B cell (primary cell): ENCODE measurements around the gene NPR3. TPM values are rescaled to one million over a fixed set of nuclear protein-coding genes. Genes with fewer than 3 reads are reported as not detected.

Experiments used
- ATAC-seq: fragments of 200-7000 bp; cut with Tn5 transposase; one replicate; pipeline ENCODE4 v1.10.0; 2021; ENCODE audit warnings: low read depth, mild to moderate bottlenecking, moderate number of reproducible peaks, moderate library complexity
- CTCF ChIA-PET: fragments of 350-600 bp; sonication (Branson Sonifier 250); formaldehyde crosslinking; loops from one replicate; lab custom pipeline; 2021; ENCODE audit warnings: antibody characterized with exemption, inconsistent platforms; lab: Charles Lee
- POLR2A ChIA-PET: fragments of 350-600 bp; sonication (Branson Sonifier 250); formaldehyde crosslinking; loops from one replicate; lab custom pipeline; 2021; ENCODE audit warnings: antibody characterized with exemption; lab: Charles Lee
- DNase-seq: peaks from one replicate; pipeline ENCODE4 v3.0.0; 2013
- H2AFZ ChIP-seq: 2 replicates; pipeline ENCODE4 v1.6.1; 2012; ENCODE audit warnings: mild to moderate bottlenecking, low read depth, low read length; ENCODE audit not compliant: insufficient read depth, poor library complexity, severe bottlenecking
- H3K27ac ChIP-seq, 2 donors: 1 replicate in 1 of 2; 2 replicates in 1 of 2; pipeline ENCODE4 v1.5.1; 2012 to 2013; ENCODE audit warnings: low read length in 2 of 2, mild to moderate bottlenecking in 2 of 2, moderate library complexity in 1 of 2
- H3K27me3 ChIP-seq, 4 experiments: fragments of 200-600 bp in 1 of 4; sonication (generic) in 1 of 4; replicated peaks in 1 of 4; 1 replicate in 2 of 4; 2 replicates in 2 of 4; pipeline versions ENCODE4 v1.6.1 to v1.7.0; 2013 to 2016; ENCODE audit warnings: low read length in 3 of 4, mild to moderate bottlenecking in 2 of 4, mixed read lengths in 1 of 4, moderate library complexity in 1 of 4; ENCODE audit not compliant: insufficient read depth in 4 of 4, control insufficient read depth in 3 of 4; ENCODE audit errors: control extremely low read depth in 1 of 4
- H3K36me3 ChIP-seq, 2 experiments: replicated peaks in 1 of 2; 1 replicate in 1 of 2; 2 replicates in 1 of 2; pipeline versions ENCODE4 v1.6.1 to v1.7.1; 2013; ENCODE audit warnings: low read length in 1 of 2; ENCODE audit not compliant: insufficient read depth in 2 of 2, control insufficient read depth in 1 of 2; ENCODE audit errors: control extremely low read depth in 1 of 2, extremely low read depth in 1 of 2
- H3K4me1 ChIP-seq, 2 donors: fragments of 200-600 bp in 1 of 2; sonication (generic) in 1 of 2; 1 replicate in 1 of 2; 2 replicates in 1 of 2; pipeline versions ENCODE4 v1.5.1 to v1.6.1; 2013 to 2017; ENCODE audit warnings: low read length in 2 of 2; ENCODE audit not compliant: control insufficient read depth in 2 of 2, insufficient read depth in 2 of 2
- H3K4me2 ChIP-seq: replicated peaks from 2 replicates; pipeline ENCODE3; 2012; ENCODE audit warnings: mild to moderate bottlenecking, low read depth, low read length; ENCODE audit not compliant: poor library complexity, severe bottlenecking
- H3K4me3 ChIP-seq, 5 experiments: fragments of 200-600 bp in 1 of 5; sonication (generic) in 1 of 5; 1 replicate in 3 of 5; 2 replicates in 2 of 5; pipeline versions ENCODE4 v1.5.1 to v1.7.0; 2011 to 2016; ENCODE audit warnings: low read length in 4 of 5, mild to moderate bottlenecking in 4 of 5, low read depth in 2 of 5, control low read depth in 1 of 5, moderate library complexity in 1 of 5; ENCODE audit not compliant: insufficient read depth in 1 of 5; ENCODE audit errors: control extremely low read depth in 1 of 5, extremely low read depth in 1 of 5
- H3K79me2 ChIP-seq: fragments of 200-600 bp; sonication (generic); one replicate; pipeline ENCODE4 v1.6.0; 2016; ENCODE audit warnings: low read length; ENCODE audit not compliant: control insufficient read depth, insufficient read depth
- H3K9ac ChIP-seq: fragments of 200-600 bp; sonication (generic); 2 replicates; pipeline ENCODE4 v1.6.1; 2017; ENCODE audit warnings: mild to moderate bottlenecking, low read length, moderate library complexity
- H3K9me3 ChIP-seq, 3 donors: one replicate each; pipeline versions ENCODE4 v1.6.1 to v1.7.1; 2013; ENCODE audit warnings: low read length in 2 of 3; ENCODE audit not compliant: control insufficient read depth in 2 of 3, insufficient read depth in 1 of 3; ENCODE audit errors: control extremely low read depth in 1 of 3
- H4K20me1 ChIP-seq: 2 replicates; pipeline ENCODE4 v1.6.0; 2012; ENCODE audit warnings: mild to moderate bottlenecking, low read length; ENCODE audit not compliant: insufficient read depth, control insufficient read depth, poor library complexity, severe bottlenecking
- H3K27ac Mint-ChIP-seq: one replicate; pipeline ENCODE4 v1.8.0; 2021; ENCODE audit warnings: mixed read lengths
- H3K27me3 Mint-ChIP-seq: one replicate; pipeline ENCODE4 v1.8.0; 2021; ENCODE audit warnings: mixed read lengths
- H3K4me1 Mint-ChIP-seq: one replicate; pipeline ENCODE4 v1.8.0; 2021; ENCODE audit warnings: mixed read lengths
- H3K4me3 Mint-ChIP-seq: one replicate; pipeline ENCODE4 v1.8.0; 2021; ENCODE audit warnings: mixed read lengths
- H3K9me3 Mint-ChIP-seq: one replicate; pipeline ENCODE4 v1.8.0; 2022; ENCODE audit warnings: mixed read lengths; ENCODE audit not compliant: insufficient read depth
- EZH2 ChIP-seq: IDR thresholded peaks from 2 replicates; pipeline ENCODE4 v1.6.1; 2012; ENCODE audit warnings: borderline replicate concordance, low read depth, mild to moderate bottlenecking, moderate library complexity, low read length; ENCODE audit not compliant: insufficient read depth, poor library complexity, severe bottlenecking
- WGBS: methylation state at CpG from one replicate; pipeline ENCODE4 v1.1.5; 2013; ENCODE audit warnings: missing lambda C conversion rate; ENCODE audit not compliant: insufficient coverage; 5-methylcytosine and 5-hydroxymethylcytosine counted together
- intact Hi-C: fragments of 100-400 bp; cut with micrococcal nuclease; formaldehyde crosslinking; loops from one replicate; pipeline ENCODE4 v1.10.0; 2022
- polyA plus RNA-seq: library from polyadenylated mRNA; depleted of rRNA; stranded (reverse); fragments of >200 nt; gene quantifications from 2 replicates; pipeline ENCODE4 v1.2.3, GENCODE V29; 2012
- total RNA-seq, 2 donors: library from RNA; stranded (reverse); fragments of 120-200 nt in 1 of 2; gene quantifications; 1 replicate in 1 of 2; 2 replicates in 1 of 2; pipeline versions ENCODE4 v1.2.3 to v1.2.4, GENCODE V29; 2013 to 2022
- TF ChIP-seq, protein P1 (sequence below): fragments of 200-600 bp; IDR thresholded peaks from one replicate; pipeline ENCODE4 v1.8.0; 2022; ENCODE audit warnings: antibody characterized with exemption, mild to moderate bottlenecking

The NPR3 gene
- total and polyA plus RNA-seq, 2 donors (not counting 1 experiment from before 2014, with no cell fraction given), result not detected

DNA sequence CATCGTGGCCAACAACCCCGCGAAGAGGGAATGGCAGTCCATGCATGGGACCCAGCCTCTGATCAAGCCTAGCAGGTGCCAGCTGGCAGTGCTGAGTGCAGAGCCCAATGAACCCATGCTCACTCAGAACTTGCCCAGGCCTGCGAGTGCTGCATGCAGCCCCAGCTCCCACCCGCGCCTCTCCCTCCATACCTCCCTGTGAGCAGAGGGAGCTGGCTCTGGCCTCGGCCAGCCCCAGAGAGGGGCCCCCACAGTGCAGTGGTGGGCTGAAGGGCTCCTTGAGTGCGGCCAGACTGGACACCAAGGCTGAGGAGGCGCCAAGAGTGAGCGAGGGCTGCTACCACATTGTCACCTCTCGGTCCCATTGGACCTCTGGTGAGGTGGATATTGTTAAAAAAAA lies 32.6 kb upstream of the NPR3 start:
- H2AFZ ChIP-seq, result no peak overlapping the region
- Mint-ChIP-seq H3K27ac (no peak overlapping the region), H3K27me3 (peaks cover 4% of the 10 kb centered on the region), H3K4me1 (no peaks in the 10 kb centered on the region), H3K9me3 (peaks cover 3% of the 10 kb centered on the region), H3K4me3 (no peak overlapping the region)
- WGBS, result 100% methylated on average over 6 of the region's 11 CpGs
- DNase-seq, result no peak
- no peaks in the 10 kb centered on the region for H3K4me1 ChIP-seq
- H3K27me3 ChIP-seq, result no peaks in the 10 kb centered on the region
- H3K4me2 ChIP-seq, result no peak overlapping the region
- H3K27ac ChIP-seq, result no peak overlapping the region
- ChIA-PET CTCF (no interaction called here), POLR2A (no interaction called here)
- peaks cover 0 to 6% (median 0%) of the 10 kb centered on the region in 3 donors for H3K9me3 ChIP-seq
- no peak for TF ChIP-seq EZH2
- TF ChIP-seq, protein P1, sequence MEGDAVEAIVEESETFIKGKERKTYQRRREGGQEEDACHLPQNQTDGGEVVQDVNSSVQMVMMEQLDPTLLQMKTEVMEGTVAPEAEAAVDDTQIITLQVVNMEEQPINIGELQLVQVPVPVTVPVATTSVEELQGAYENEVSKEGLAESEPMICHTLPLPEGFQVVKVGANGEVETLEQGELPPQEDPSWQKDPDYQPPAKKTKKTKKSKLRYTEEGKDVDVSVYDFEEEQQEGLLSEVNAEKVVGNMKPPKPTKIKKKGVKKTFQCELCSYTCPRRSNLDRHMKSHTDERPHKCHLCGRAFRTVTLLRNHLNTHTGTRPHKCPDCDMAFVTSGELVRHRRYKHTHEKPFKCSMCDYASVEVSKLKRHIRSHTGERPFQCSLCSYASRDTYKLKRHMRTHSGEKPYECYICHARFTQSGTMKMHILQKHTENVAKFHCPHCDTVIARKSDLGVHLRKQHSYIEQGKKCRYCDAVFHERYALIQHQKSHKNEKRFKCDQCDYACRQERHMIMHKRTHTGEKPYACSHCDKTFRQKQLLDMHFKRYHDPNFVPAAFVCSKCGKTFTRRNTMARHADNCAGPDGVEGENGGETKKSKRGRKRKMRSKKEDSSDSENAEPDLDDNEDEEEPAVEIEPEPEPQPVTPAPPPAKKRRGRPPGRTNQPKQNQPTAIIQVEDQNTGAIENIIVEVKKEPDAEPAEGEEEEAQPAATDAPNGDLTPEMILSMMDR, result no peak
- H4K20me1 ChIP-seq, result no peaks in the 10 kb centered on the region
- no peak overlapping the region for H3K9ac ChIP-seq
- no peak for ATAC-seq
- H3K79me2 ChIP-seq, result no peaks in the 10 kb centered on the region
- intact Hi-C loops, result no loop called here
- H3K4me3 ChIP-seq, result no peak overlapping the region
- no peaks in the 10 kb centered on the region for H3K36me3 ChIP-seq

DNA sequence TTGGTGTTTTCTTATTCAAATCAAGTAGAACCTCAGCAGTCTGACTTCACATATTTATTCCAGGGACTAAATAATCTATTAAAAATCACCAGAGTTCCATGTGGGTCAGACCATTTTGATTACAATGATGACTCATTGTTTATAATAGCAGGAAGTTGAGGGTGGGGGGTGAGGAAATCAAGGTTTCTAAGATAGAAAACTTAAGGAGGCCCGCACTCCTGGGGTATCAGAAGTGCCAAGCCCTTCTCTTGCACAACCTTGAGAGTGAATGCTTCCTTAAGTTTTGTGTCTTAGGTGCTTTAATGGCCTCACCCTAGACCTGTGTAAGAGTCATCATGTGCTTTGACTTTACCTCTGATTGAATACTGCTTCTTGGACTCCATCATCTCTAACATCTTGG lies 31.9 kb upstream of the NPR3 start:
- TF ChIP-seq, protein P1, result no peak
- TF ChIP-seq EZH2, result no peak
- intact Hi-C loops, result no loop called here
- Histone ChIP-seq H3K27me3 (no peaks in the 10 kb centered on the region), H3K36me3 (no peaks in the 10 kb centered on the region), H3K4me2 (no peak overlapping the region), H2AFZ (no peak overlapping the region), H3K4me1 (no peaks in the 10 kb centered on the region), H3K79me2 (no peaks in the 10 kb centered on the region), H3K4me3 (no peak overlapping the region), H3K9me3 (peaks cover 0 to 7% (median 3%) of the 10 kb centered on the region in 3 donors), H4K20me1 (no peaks in the 10 kb centered on the region), H3K9ac (no peak overlapping the region), H3K27ac (no peak overlapping the region)
- H3K9me3 Mint-ChIP-seq, result peaks cover 10% of the 10 kb centered on the region
- H3K27ac Mint-ChIP-seq, result no peak overlapping the region
- WGBS, result no CpG with 5 or more reads among the region's 1 CpG
- no peaks in the 10 kb centered on the region for H3K4me1 Mint-ChIP-seq
- DNase-seq (no peak), ATAC-seq (no peak)
- H3K4me3 Mint-ChIP-seq, result no peak overlapping the region
- ChIA-PET POLR2A (no interaction called here), CTCF (no interaction called here)
- H3K27me3 Mint-ChIP-seq, result peaks cover 4% of the 10 kb centered on the region
